ENCODE measurements around the gene TRPV2. TPM values are rescaled to one million over a fixed set of nuclear protein-coding genes. Genes with fewer than 3 reads are reported as not detected.

Gene TRPV2
- total RNA-seq, 4 donors from 2014 or later = 7.8 to 66.1 (median 17.0) TPM

DNA sequence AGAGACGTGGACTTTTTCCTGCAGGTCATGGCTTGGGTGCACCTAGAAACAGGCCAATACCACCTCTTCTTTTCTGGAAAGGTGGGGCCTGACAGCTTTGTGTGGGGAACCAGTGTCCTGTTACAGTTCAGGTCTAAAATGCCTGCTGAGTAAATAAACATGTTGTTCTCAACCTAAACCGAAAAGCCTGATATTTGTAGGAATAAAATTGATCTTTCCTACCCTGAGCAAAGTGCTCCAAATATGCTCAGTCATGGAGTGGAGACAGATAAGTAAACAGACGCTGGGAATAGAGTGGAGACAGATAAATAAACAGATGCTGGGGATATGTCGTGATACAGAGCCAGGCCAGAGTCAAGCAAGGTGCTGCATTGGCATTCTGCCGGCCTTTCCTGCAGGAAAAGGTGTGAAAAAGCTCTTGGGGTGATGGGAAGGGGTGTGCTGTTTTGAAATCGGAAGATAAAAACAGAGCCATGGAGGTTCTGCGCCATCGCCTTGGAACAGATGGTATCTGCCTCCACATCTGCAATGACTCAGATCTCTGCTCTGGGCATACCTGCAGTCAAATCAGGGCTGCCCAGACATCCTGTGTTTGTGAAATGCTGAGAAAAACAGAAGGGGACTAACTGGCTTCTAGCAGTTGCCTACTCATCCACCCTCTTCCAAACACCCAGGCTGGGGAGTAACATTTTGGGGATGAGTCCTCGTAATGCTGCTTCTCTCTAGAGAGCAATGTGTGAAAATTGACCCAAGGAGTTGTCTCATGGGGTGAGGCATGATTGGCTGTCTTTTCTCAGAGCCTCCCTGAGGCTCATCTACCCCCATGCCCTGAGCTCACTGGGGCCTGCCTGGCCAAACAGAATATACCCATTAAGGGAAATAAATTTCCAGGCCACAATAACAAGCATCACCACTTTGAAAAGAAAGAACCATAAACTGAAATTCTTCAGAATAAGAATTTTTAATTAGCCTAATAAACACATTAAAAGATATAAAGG is 16.8 kb upstream of the TRPV2 start:
- TF ChIP-seq CTCF (IDR thresholded peaks at IDR 0.05; ENCODE audit: low read depth) = no peak

DNA sequence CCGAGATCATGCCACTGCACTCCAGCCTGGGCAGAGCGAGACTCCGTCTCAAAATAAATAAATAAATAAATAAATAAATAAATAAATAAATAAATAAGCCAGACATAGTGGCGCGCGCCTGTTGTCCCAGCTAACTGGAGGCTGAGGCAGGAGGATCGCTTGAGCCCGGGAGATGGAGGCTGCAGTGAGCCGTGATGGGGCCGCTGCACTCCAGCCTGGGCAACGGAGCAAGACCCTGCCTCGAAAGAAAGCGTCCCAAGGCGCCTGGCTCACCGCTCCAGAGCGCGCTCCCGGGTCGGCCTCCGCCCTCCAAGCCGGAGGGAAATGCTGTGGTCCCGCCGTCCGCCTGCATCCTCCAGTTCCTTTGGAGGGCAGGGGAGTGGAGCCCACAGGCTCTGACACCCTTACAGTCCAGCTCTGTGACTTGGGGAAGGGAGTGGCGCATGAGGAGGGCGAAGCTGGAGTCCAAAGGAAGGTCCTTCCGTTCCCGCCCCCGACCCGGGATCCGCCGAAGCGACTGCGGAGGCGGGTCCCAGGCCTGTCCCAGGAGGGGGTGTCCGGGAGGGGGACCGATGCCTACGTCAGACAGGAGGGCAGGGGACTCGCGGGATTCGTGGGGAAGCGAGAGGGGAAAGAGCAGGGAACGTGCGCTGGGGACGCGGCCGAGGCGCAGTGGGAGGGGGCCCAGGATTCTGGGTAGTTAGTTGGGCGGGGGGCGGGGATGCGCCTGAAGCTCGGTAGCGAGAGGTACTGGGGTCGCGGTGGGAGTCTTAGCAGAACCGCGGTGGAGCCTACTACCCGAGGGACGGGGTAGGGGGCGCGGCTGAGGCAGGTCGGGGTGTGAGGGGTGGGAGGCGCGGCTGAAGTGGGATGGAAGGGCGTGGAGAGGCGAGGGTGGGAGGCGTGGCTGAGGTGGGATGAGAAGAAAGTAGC is 8.4 kb upstream of the TRPV2 start:
- TF ChIP-seq CTCF (IDR thresholded peaks at IDR 0.05; ENCODE audit: low read depth) = no peak

DNA sequence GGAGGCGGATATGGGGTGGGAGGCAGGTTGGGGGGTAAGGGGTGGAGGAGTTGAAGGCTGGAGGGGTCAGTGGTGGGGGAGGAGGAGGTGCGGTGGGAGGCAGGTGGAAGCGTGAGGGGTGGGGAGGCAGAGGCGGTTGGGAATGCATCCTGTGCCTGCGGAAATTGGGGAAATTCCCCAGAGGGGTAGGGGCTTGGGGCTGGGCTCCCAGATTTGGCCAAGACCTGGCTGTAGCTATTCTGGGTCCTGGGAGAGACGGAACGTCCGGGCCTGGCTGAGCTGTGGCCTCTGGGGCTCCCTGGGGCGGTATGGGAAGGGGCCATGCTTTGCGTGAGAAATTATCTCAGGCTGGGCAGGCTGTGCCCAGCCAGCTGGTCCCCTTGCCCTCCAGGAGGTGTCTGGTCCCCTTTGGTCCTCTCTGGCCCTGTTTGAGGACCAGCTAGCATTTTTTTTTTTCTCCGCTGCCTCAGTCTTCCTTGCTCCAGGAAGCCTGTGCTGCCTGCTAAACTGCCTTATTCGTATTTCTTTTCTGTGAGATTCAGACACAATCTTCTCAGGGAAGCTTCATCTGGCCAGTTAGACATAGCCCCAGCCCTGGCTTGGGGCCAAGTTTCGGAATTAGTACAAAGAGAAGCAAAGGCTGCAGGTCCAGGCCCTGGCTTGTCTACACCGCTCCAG is 7.3 kb upstream of the TRPV2 start:
- TF ChIP-seq CTCF (IDR thresholded peaks at IDR 0.05; ENCODE audit: low read depth) = no peak

GRCh38 chr17:16417399-16417798 is 2.0 kb downstream of the TRPV2 start:
- TF ChIP-seq CTCF (IDR thresholded peaks at IDR 0.05; ENCODE audit: low read depth) = no peak

DNA sequence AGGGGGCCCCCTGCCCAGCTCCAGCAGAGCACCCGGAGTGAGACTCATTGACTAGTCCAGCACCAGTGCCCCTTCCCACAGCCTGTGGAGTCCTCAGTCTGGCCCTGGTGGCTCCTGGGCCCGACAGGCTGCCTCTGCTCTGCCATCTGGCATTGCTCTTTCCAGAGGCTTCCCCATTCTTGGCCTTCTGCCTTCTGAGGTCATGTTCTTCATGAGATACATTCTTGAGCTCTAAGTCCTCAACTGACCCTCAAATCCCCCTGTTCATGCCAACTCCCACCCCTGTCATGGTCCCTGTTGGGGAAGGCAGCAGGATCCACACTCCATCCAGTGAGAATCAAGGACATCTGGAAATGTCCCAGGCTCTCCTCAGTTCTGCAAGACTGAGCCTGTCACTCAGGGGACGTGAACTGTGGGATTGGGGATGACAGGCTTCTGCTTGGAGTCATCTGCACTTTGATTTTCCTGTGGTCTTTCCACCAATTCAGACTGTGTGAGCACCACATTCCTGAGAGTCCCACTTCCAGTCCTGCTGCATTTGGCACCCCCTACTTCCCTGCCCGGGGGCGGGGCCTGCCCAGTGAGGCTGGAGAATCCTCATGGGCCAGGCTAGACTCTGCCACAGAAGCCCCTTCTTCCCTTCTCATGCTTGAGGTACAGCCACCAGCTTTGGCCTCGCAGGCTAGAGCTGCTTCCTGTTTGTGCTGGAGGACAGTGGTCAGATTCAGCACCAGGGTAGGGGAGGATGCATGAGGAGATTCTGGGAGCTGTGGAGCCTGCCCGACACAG is 2.7 kb downstream of the TRPV2 start:
- no peak for TF ChIP-seq CTCF (IDR thresholded peaks at IDR 0.05; ENCODE audit: low read depth)

DNA sequence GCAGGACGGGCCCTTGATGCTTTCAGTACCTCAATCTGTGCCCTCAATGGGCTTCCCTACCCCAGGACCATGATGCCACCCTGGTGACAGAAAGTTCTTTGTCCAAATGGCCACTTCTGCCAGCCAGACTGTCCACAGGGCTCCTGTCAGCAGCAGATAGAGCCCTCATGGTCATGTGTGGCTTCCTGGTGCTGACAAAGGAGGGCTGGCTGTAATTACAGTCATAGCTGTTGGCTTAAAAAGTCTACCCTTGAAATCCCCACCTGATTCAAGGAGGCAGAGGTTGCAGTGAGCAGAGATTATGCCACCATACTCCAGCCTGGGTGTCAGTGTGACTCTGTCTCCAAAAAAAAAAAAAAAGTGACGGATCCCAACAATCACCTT is 3.3 kb downstream of the TRPV2 start:
- TF ChIP-seq CTCF (IDR thresholded peaks at IDR 0.05; ENCODE audit: low read depth) = no peak
